Measurements from ENCODE around the gene PGK2.

The PGK2 gene

DNA sequence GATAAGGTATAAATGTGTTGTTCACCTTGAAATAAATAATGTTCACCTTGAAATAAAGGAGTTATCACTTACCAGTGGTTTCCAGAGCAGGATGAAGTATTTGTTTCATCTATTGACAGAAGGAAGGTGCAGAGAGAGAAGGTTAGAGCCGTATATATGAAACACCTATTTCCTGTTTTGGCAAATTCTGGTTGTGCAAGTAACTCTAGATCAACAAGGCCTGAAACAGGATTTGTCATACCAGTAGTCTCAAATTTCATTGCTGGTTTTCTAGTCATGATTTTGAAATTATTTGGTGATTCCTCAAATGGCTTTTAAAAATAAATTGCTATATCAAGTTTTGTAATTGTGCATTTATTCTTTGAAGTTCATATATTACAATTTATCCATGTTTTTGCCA, 42.8 kb downstream of the PGK2 start, which contains the start of gene CRISP3:
Gene CRISP3, minus strand, starts transcription at position 130 of the 400 bp plus-strand sequence. Its CDS starts 21 bp downstream, at position 109.
- Histone ChIP-seq H3K4me3 (ENCODE audit: insufficient read depth, low read depth, low read length) (no peak within 1 kb of the TSS), H3K36me3 (ENCODE audit: control insufficient read depth, insufficient read depth, low read length) (no peaks in the 10 kb centered on the region), H3K27me3 (ENCODE audit: control insufficient read depth, insufficient read depth, low read length, poor library complexity, severe bottlenecking) (no peaks in the 10 kb centered on the region), H3K4me1 (ENCODE audit: control insufficient read depth, insufficient read depth, low read length) (no peaks in the 10 kb centered on the region), H3K27ac (ENCODE audit: insufficient read depth, low read depth, low read length, poor library complexity, severe bottlenecking) (no peak within 1 kb of the TSS), H3K9me3 (ENCODE audit: control insufficient read depth, low read length) (no peaks in the 10 kb centered on the region)
- WGBS, 2 experiments: 90 to 100% methylated on average over 1 of the region's 1 CpG

DNA sequence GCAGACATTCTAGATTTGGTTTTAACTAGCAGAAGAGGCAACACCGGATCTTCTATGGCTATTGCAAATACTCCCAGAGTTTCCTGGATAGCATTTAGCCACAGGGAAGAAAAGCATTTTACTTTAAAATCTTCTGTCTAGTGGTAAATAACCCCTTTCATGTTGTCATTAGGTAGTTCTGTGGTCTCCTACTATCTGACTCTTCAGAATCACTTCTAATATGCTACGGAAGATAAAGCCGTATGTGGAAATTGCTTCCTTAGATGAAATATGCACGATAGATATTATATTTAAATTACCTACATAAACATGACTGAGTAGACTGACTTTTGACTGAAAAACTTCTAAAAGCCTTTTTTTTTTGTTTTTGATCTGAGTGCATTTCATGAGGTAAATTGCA, 43.7 kb downstream of the PGK2 start:
- H3K27me3 ChIP-seq (ENCODE audit: control insufficient read depth, insufficient read depth, low read length, poor library complexity, severe bottlenecking): no peaks in the 10 kb centered on the region
- 92 to 93% methylated on average over 1 of the region's 4 CpGs for WGBS, 2 experiments
- no peaks in the 10 kb centered on the region for H3K9me3 ChIP-seq (ENCODE audit: control insufficient read depth, low read length)
- H3K27ac ChIP-seq (ENCODE audit: insufficient read depth, low read depth, low read length, poor library complexity, severe bottlenecking): no peak overlapping the region
- H3K4me3 ChIP-seq (ENCODE audit: insufficient read depth, low read depth, low read length): no peak overlapping the region
- H3K4me1 ChIP-seq (ENCODE audit: control insufficient read depth, insufficient read depth, low read length): no peaks in the 10 kb centered on the region
- no peaks in the 10 kb centered on the region for H3K36me3 ChIP-seq (ENCODE audit: control insufficient read depth, insufficient read depth, low read length)

DNA sequence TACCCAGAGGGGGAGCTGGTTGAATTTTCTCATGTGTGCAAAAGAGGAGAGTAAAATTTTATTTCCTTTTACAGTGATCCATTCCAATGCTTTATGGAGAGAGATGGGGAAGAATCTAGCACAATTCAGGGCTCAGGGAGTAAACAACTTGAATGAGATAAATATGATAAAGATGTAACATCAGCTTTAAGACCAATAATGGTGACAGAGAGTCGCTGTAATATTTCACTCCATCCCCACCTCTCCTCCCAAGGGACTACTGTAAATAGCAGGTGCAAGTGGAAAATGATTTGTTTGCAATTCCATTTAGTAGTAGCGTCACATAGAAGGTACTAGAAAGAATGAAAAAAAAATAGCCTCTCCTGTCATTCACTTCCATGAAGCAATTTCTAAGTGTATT, 47.7 kb downstream of the PGK2 start:
- H3K36me3 ChIP-seq (ENCODE audit: control insufficient read depth, insufficient read depth, low read length): no peaks in the 10 kb centered on the region
- no peak overlapping the region for H3K4me3 ChIP-seq (ENCODE audit: insufficient read depth, low read depth, low read length)
- H3K27me3 ChIP-seq (ENCODE audit: control insufficient read depth, insufficient read depth, low read length, poor library complexity, severe bottlenecking): no peaks in the 10 kb centered on the region
- H3K4me1 ChIP-seq (ENCODE audit: control insufficient read depth, insufficient read depth, low read length): no peaks in the 10 kb centered on the region
- WGBS, 2 experiments: 100% methylated on average over 1 of the region's 2 CpGs; no CpG with 5 or more reads in 1 of the 2 experiments
- H3K27ac ChIP-seq (ENCODE audit: insufficient read depth, low read depth, low read length, poor library complexity, severe bottlenecking): no peak overlapping the region
- H3K9me3 ChIP-seq (ENCODE audit: control insufficient read depth, low read length): no peaks in the 10 kb centered on the region

DNA sequence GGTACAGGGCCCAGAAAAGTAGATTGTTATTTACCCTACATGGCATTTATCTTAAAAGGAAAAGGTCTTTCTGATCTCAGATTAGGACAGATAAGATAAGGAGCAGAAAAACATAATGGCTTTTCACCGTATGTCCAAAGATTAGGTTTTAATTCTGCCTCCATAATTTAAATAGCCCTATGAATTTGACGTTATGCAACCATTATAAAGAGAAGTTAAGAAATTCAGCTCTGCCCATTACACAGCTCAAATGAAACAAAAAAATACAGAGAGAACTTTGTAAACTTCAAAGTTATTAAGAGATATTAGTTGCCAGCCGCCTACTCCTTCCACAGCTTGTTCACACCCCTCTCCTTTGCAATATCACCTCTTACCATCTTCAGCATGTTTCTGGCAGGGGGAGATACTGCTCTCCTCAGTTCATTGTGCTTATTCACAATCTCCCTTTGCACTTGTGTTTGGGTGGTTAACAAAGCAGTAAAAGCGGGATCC, 51.0 kb downstream of the PGK2 start:
- 92 to 98% methylated on average over 3 to 4 of the region's 4 CpGs for WGBS, 2 experiments
- Histone ChIP-seq H3K27me3 (ENCODE audit: control insufficient read depth, insufficient read depth, low read length, poor library complexity, severe bottlenecking) (no peaks in the 10 kb centered on the region), H3K4me3 (ENCODE audit: insufficient read depth, low read depth, low read length) (no peak overlapping the region), H3K27ac (ENCODE audit: insufficient read depth, low read depth, low read length, poor library complexity, severe bottlenecking) (no peak overlapping the region), H3K4me1 (ENCODE audit: control insufficient read depth, insufficient read depth, low read length) (no peaks in the 10 kb centered on the region), H3K36me3 (ENCODE audit: control insufficient read depth, insufficient read depth, low read length) (no peaks in the 10 kb centered on the region), H3K9me3 (ENCODE audit: control insufficient read depth, low read length) (no peaks in the 10 kb centered on the region)

Data from ectodermal cell (in vitro differentiated cells).